Breast epithelium (tissue), 3 donors: Measurements from ENCODE around the gene SEPTIN6.

Experiments used
- CTCF ChIP-seq, 3 donors: fragments of 450-650 bp; IDR thresholded peaks; one replicate each; pipeline ENCODE4 v1.5.1; 2016 to 2017; ENCODE audit warnings: antibody characterized with exemption in 3 of 3, mild to moderate bottlenecking in 3 of 3, moderate library complexity in 3 of 3
- POLR2A ChIP-seq: fragments of 450-650 bp; IDR thresholded peaks from one replicate; pipeline ENCODE4 v1.6.1; 2016; ENCODE audit warnings: antibody characterized with exemption, mild to moderate bottlenecking, moderate library complexity
- POLR2AphosphoS5 ChIP-seq, 3 donors: sonication (generic); formaldehyde crosslinking; IDR thresholded peaks; one replicate each; pipeline ENCODE4 v1.6.1; 2017; ENCODE audit warnings: antibody characterized with exemption in 3 of 3

- no peak for TF ChIP-seq POLR2A
- TF ChIP-seq CTCF (IDR thresholded peaks at IDR 0.05) = no peak
- TF ChIP-seq POLR2AphosphoS5 (IDR thresholded peaks at IDR 0.05) = no peak
Observed at GRCh38 chrX:119659522-119659921, 33.4 kb downstream of the SEPTIN6 start.
